T-helper 1 cell treated with Interleukin-12 subunit alpha and Interleukin-12 subunit beta and Interleukin-4 antibody, amounts not matched to agents 30 μg/mL and 1 μg/mL, for 36 hours (primary cell): ENCODE measurements around the gene VAPB.

Experiments
- H3K27ac Mint-ChIP-seq: one replicate; pipeline ENCODE4 v1.8.0; 2021; ENCODE audit warnings: mild to moderate bottlenecking, mixed read lengths
- H3K27me3 Mint-ChIP-seq: one replicate; pipeline ENCODE4 v1.8.0; 2021; ENCODE audit warnings: low read depth, mixed read lengths
- H3K36me3 Mint-ChIP-seq: one replicate; pipeline ENCODE4 v1.8.0; 2021; ENCODE audit warnings: low read depth, mixed read lengths
- H3K4me1 Mint-ChIP-seq: one replicate; pipeline ENCODE4 v1.8.0; 2021; ENCODE audit warnings: low read depth, mixed read lengths
- H3K4me3 Mint-ChIP-seq: one replicate; pipeline ENCODE4 v1.8.0; 2021; ENCODE audit warnings: mild to moderate bottlenecking, moderate library complexity, mixed read lengths
- H3K9me3 Mint-ChIP-seq: one replicate; pipeline ENCODE4 v1.8.0; 2021; ENCODE audit warnings: mixed read lengths

Gene VAPB

GRCh38 chr20:58388882-58389323 is at the start of gene VAPB:
Gene VAPB (plus strand): TSS chr20:58389229. CDS start chr20:58389460, 231 bp downstream.
- peak within 1 kb of the TSS; percentile 94 for H3K27ac Mint-ChIP-seq
- peaks cover 26% of the 10 kb centered on the region for H3K36me3 Mint-ChIP-seq
- H3K27me3 Mint-ChIP-seq = peaks cover 8% of the 10 kb centered on the region
- no peaks in the 10 kb centered on the region for H3K9me3 Mint-ChIP-seq
- peak within 1 kb of the TSS; percentile 94 for H3K4me3 Mint-ChIP-seq
- H3K4me1 Mint-ChIP-seq = peaks cover 28% of the 10 kb centered on the region

GRCh38 chr20:58339741-58340140 is 49.3 kb upstream of the VAPB start:
- Mint-ChIP-seq H3K9me3 (no peaks in the 10 kb centered on the region), H3K4me1 (peaks cover 17% of the 10 kb centered on the region), H3K27me3 (no peaks in the 10 kb centered on the region), H3K27ac (no peak overlapping the region), H3K36me3 (peaks cover 31% of the 10 kb centered on the region), H3K4me3 (no peak overlapping the region)

GRCh38 chr20:58340151-58340550 is 48.9 kb upstream of the VAPB start:
- Mint-ChIP-seq H3K9me3 (no peaks in the 10 kb centered on the region), H3K36me3 (peaks cover 35% of the 10 kb centered on the region), H3K27ac (peak overlapping the region; percentile 8), H3K4me3 (no peak overlapping the region), H3K4me1 (peaks cover 17% of the 10 kb centered on the region), H3K27me3 (no peaks in the 10 kb centered on the region)

DNA sequence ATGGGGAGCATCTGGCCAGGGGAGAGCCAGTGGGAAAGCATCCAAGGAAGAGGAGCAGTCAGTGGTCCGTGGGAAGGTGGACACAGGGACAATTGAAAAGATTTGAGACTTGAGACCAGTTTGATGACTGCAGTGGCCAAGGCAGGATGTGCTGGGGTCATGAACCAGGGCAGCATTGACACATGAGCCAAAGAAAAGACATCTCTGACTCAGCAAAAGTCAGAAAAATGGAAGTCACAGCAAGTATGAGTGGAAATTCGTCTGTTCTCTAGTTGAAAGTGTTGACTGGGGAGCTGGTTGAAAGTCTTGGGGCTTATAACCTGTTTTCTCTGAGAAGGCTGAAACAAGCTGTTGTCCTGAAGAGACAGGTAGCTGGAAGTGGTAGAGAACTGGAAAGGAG is 48.2 kb upstream of the VAPB start:
- Mint-ChIP-seq H3K27me3 (no peaks in the 10 kb centered on the region), H3K36me3 (peaks cover 42% of the 10 kb centered on the region), H3K9me3 (no peaks in the 10 kb centered on the region), H3K4me1 (peaks cover 15% of the 10 kb centered on the region), H3K4me3 (no peak overlapping the region), H3K27ac (peak overlapping the region; percentile 33)

- Mint-ChIP-seq H3K9me3 (peaks cover 4% of the 10 kb centered on the region), H3K27me3 (no peaks in the 10 kb centered on the region), H3K4me1 (peaks cover 14% of the 10 kb centered on the region), H3K36me3 (peaks cover 52% of the 10 kb centered on the region), H3K4me3 (no peak overlapping the region), H3K27ac (no peak overlapping the region)
Measured at GRCh38 chr20:58342104-58342945, 46.7 kb upstream of the VAPB start.

DNA sequence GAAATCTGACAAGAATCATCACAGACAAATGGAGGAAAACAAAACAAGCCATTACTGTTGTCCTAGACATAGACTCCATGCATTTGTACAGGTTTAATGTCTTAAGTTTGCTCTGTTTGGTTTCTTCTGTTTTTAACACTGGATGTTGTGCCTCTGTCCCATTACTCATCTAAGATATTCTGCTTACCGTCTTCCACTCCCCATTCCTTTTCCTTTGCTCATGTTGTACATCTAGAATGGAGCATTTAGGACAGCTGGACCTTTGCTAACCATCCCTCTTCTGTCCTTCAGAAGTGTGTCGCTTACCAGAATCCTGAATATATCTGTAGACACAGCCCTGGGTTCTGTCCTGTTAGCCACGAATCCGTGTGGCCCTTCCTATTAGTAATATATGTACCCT is 44.3 kb upstream of the VAPB start:
- peaks cover 4% of the 10 kb centered on the region for H3K9me3 Mint-ChIP-seq
- H3K36me3 Mint-ChIP-seq = peaks cover 49% of the 10 kb centered on the region
- no peaks in the 10 kb centered on the region for H3K27me3 Mint-ChIP-seq
- peaks cover 11% of the 10 kb centered on the region for H3K4me1 Mint-ChIP-seq
- no peak overlapping the region for H3K4me3 Mint-ChIP-seq
- no peak overlapping the region for H3K27ac Mint-ChIP-seq

DNA sequence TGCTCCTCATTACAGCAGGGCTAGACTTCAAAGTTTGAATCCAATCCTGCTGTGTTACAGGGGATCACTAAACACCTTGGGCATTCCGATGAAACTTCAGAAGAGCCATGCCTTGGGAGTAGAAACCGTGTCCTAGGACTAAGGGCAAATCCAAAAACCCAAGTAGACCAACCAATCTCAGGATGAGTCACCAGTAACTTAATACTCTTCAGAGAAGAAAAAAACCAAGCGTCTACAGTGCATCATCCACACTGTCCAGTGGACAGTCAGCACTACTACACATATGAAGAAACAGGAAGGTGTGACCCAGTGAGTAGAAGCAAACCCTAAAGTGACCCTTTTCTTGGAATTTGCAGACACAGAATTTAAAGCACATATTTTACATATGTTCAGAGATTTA is 39.5 kb upstream of the VAPB start:
- peaks cover 44% of the 10 kb centered on the region for H3K36me3 Mint-ChIP-seq
- H3K4me3 Mint-ChIP-seq = no peak overlapping the region
- H3K27me3 Mint-ChIP-seq = no peaks in the 10 kb centered on the region
- peaks cover 4% of the 10 kb centered on the region for H3K9me3 Mint-ChIP-seq
- peak overlapping the region; percentile 21 for H3K27ac Mint-ChIP-seq
- peaks cover 2% of the 10 kb centered on the region for H3K4me1 Mint-ChIP-seq

DNA sequence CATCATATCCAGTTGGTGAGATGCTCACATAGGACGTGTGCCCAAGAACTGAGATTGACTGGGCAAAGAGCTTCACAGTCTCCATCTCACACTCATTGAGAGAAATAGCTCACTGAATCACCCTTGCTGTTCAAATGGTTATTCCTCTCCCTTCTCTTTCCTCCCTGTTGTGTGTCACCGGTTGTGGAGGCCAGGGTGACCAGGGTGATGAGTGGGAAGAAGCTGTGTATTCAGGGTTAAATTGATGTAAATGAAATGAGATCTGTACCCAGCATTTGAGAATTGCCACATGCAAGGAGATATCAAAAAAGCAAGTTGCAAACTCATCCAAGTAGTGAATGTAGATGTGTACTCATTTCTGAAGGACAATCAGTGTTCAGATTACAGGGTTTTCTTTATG is 36.6 kb upstream of the VAPB start:
- Mint-ChIP-seq H3K36me3 (peaks cover 24% of the 10 kb centered on the region), H3K27ac (no peak overlapping the region), H3K4me1 (peaks cover 2% of the 10 kb centered on the region), H3K9me3 (no peaks in the 10 kb centered on the region), H3K27me3 (no peaks in the 10 kb centered on the region), H3K4me3 (no peak overlapping the region)

DNA sequence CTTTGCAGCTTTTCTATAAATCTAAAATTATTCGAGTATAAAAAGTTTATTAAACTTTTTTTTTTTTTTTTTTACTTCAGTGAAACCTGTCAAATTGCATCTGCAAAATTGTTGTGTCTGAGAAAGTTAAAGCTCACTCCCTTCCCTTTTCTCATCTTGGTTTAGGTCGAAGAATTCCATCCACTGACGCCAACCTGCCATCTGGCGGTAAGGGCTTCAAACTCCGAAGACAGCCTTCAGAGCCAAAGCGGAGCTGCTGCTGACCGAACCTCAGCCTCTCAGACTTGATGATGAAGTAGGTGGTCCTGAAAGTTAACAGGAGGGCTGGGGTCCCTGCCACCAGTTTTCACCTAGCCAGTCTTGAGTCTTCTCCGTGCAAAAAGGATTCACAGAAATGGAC is 29.6 kb upstream of the VAPB start:
- H3K36me3 Mint-ChIP-seq = peaks cover 30% of the 10 kb centered on the region
- H3K27me3 Mint-ChIP-seq = no peaks in the 10 kb centered on the region
- H3K4me1 Mint-ChIP-seq = no peaks in the 10 kb centered on the region
- no peaks in the 10 kb centered on the region for H3K9me3 Mint-ChIP-seq
- H3K27ac Mint-ChIP-seq = no peak overlapping the region
- H3K4me3 Mint-ChIP-seq = no peak overlapping the region

GRCh38 chr20:58360936-58361335 is 28.1 kb upstream of the VAPB start:
- Mint-ChIP-seq H3K4me3 (no peak overlapping the region), H3K36me3 (peaks cover 25% of the 10 kb centered on the region), H3K4me1 (no peaks in the 10 kb centered on the region), H3K9me3 (no peaks in the 10 kb centered on the region), H3K27ac (no peak overlapping the region), H3K27me3 (no peaks in the 10 kb centered on the region)

DNA sequence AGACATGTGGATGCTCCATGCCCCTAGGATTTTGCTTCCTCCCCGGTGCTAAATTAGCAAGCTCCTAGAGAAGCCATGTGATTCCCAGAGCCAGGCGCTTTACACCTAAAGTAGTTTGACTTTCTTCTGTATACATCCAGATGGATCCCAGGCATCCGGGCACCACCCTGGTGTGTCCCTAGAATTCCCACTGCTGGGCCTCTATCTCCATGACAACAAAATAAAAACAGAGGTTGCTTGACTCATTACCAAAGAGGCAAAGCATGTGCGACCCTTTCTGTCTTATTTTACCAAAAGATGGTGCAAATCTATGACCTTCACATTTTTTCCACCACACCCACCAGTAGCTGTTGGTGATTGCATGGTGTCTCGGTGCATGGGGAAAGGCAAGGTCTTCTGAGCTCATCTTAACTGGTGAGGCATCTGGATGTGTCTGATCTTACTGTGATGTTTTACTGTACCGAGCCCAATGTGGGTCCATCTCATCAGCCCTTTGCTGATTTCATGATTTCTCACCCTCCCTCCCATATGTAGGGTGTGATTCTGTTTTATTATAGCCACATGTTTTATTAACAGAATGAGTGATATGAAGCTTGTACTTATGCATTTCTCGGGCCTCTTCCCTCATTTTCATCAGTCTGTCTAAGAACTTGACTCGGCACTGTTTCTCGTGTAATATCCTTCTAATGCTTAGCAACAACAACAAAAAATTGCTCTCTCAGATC is 27.4 kb upstream of the VAPB start:
- no peak overlapping the region for H3K4me3 Mint-ChIP-seq
- no peaks in the 10 kb centered on the region for H3K9me3 Mint-ChIP-seq
- peaks cover 28% of the 10 kb centered on the region for H3K36me3 Mint-ChIP-seq
- no peaks in the 10 kb centered on the region for H3K4me1 Mint-ChIP-seq
- H3K27me3 Mint-ChIP-seq = no peaks in the 10 kb centered on the region
- no peak overlapping the region for H3K27ac Mint-ChIP-seq

- no peaks in the 10 kb centered on the region for H3K4me1 Mint-ChIP-seq
- peaks cover 26% of the 10 kb centered on the region for H3K36me3 Mint-ChIP-seq
- no peak overlapping the region for H3K27ac Mint-ChIP-seq
- H3K9me3 Mint-ChIP-seq = no peaks in the 10 kb centered on the region
- no peaks in the 10 kb centered on the region for H3K27me3 Mint-ChIP-seq
- H3K4me3 Mint-ChIP-seq = no peak overlapping the region
Measured at GRCh38 chr20:58362206-58362516, 26.9 kb upstream of the VAPB start.

DNA sequence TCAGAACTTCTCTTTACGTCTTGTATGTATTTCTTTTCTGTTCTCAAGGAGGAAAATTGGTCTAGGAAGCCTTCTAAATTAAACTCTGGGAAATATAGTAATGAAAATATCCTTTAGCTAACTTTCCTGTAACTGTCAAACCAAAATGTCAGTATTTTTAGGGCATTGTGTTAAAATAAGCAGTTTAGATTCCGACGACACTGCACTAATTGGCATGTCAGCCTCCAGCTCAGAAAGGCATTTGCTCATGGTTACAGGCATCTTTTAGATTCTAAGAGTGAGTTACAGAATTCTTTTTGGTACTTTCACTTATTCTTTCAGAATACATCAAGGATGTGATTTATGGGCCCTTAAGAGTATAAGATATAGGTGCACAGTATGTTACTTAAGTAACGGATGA is 26.1 kb upstream of the VAPB start:
- no peaks in the 10 kb centered on the region for H3K4me1 Mint-ChIP-seq
- H3K27ac Mint-ChIP-seq = no peak overlapping the region
- no peaks in the 10 kb centered on the region for H3K27me3 Mint-ChIP-seq
- H3K36me3 Mint-ChIP-seq = peaks cover 22% of the 10 kb centered on the region
- no peak overlapping the region for H3K4me3 Mint-ChIP-seq
- no peaks in the 10 kb centered on the region for H3K9me3 Mint-ChIP-seq

- no peak overlapping the region for H3K27ac Mint-ChIP-seq
- no peaks in the 10 kb centered on the region for H3K4me1 Mint-ChIP-seq
- H3K36me3 Mint-ChIP-seq = peaks cover 9% of the 10 kb centered on the region
- H3K27me3 Mint-ChIP-seq = no peaks in the 10 kb centered on the region
- no peak overlapping the region for H3K4me3 Mint-ChIP-seq
- no peaks in the 10 kb centered on the region for H3K9me3 Mint-ChIP-seq
Measured at GRCh38 chr20:58366866-58367265, 22.2 kb upstream of the VAPB start.

- H3K27me3 Mint-ChIP-seq = peaks cover 13% of the 10 kb centered on the region
- H3K27ac Mint-ChIP-seq = no peak overlapping the region
Measured at GRCh38 chr20:58372806-58373205, 16.2 kb upstream of the VAPB start.

More at GRCh38 chr20:58372806-58373205, 16.2 kb upstream of the VAPB start:
- Mint-ChIP-seq H3K9me3 (no peaks in the 10 kb centered on the region), H3K36me3 (no peaks in the 10 kb centered on the region), H3K4me1 (no peaks in the 10 kb centered on the region), H3K4me3 (no peak overlapping the region)
